ENCODE data around the gene PVRIG.
"Not testable (repeated sequence)": the region's sequence is repeated elsewhere in the genome, so short reads cannot be mapped to it uniquely, and the experiment has no call there.

DNA sequence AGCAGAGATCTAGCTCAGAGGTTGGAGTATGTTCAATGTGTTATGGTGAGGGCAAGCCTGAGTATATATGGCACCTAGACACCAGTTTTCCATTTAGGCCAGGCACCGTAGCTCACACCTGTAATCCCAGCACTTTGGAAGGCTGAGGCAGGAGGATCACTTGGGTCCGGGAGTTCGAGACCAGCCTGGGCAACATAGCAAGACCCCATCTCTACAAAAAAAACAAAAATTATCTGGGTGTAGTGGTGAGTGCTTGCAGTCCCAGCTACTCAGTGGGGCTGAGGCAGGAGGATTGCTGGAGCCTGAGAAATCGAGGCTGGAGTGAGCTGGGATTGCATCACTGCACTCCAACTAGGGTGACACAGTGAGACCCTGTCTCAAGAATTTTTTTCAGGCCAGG is 43.1 kb downstream of the PVRIG start:
- TF ChIP-seq, protein P1, sequence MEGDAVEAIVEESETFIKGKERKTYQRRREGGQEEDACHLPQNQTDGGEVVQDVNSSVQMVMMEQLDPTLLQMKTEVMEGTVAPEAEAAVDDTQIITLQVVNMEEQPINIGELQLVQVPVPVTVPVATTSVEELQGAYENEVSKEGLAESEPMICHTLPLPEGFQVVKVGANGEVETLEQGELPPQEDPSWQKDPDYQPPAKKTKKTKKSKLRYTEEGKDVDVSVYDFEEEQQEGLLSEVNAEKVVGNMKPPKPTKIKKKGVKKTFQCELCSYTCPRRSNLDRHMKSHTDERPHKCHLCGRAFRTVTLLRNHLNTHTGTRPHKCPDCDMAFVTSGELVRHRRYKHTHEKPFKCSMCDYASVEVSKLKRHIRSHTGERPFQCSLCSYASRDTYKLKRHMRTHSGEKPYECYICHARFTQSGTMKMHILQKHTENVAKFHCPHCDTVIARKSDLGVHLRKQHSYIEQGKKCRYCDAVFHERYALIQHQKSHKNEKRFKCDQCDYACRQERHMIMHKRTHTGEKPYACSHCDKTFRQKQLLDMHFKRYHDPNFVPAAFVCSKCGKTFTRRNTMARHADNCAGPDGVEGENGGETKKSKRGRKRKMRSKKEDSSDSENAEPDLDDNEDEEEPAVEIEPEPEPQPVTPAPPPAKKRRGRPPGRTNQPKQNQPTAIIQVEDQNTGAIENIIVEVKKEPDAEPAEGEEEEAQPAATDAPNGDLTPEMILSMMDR (IDR thresholded peaks at IDR 0.05): not testable (repeated sequence)
- not testable (repeated sequence) for TF ChIP-seq POLR2A (IDR thresholded peaks at IDR 0.05; ENCODE audit: low read depth); POLR2AphosphoS5 (IDR thresholded peaks at IDR 0.05)

Data from esophagus muscularis mucosa (tissue), 3 donors.